Caco-2 (cell line): ENCODE data around the gene ZNF154. TPM values are rescaled to one million over a fixed set of nuclear protein-coding genes. Genes with fewer than 3 reads are reported as not detected.

Source experiments
- BruUV-seq: library from RNA; stranded (reverse); fragments of 400-500 nt; replicated peaks from 2 replicates; lab custom pipeline; 2021; lab: Mats Ljungman, UMichigan
- CTCF ChIA-PET: fragments of 300-600 bp; sonication (Branson Sonifier 250); formaldehyde crosslinking; loops from one replicate; lab custom pipeline; 2022; ENCODE audit warnings: antibody characterized with exemption; lab: Charles Lee
- POLR2A ChIA-PET: fragments of 300-600 bp; sonication (Branson Sonifier 250); formaldehyde crosslinking; loops from one replicate; lab custom pipeline; 2022; ENCODE audit warnings: antibody characterized with exemption; lab: Charles Lee
- DNase-seq, 2 experiments: peaks; one replicate each; pipeline versions ENCODE4 v3.0.0 to v3.0.0-alpha.2; 2020 to 2022
- H3K27me3 ChIP-seq: replicated peaks from 2 replicates; pipeline ENCODE4 v1.6.0; 2011; ENCODE audit warnings: low read length; ENCODE audit not compliant: control insufficient read depth, insufficient read depth
- H3K36me3 ChIP-seq: 2 replicates; pipeline ENCODE4 v1.5.1; 2011; ENCODE audit warnings: low read length; ENCODE audit not compliant: control insufficient read depth, insufficient read depth
- H3K4me1 ChIP-seq: fragments of 250-450 bp; sonication (Bioruptor Pico); 2 replicates; pipeline ENCODE4 v1.5.1; 2020; ENCODE audit warnings: mild to moderate bottlenecking
- H3K4me3 ChIP-seq: 2 replicates; pipeline ENCODE4 v1.5.1; 2011; ENCODE audit warnings: low read depth, mild to moderate bottlenecking, control low read depth, low read length
- H3K9me3 ChIP-seq: fragments of 250-450 bp; sonication (Bioruptor Pico); 2 replicates; pipeline ENCODE4 v1.5.1; 2020; ENCODE audit warnings: mild to moderate bottlenecking, moderate library complexity
- H3K27ac Mint-ChIP-seq: one replicate; pipeline ENCODE4 v1.8.0; 2022; ENCODE audit warnings: mixed read lengths; ENCODE audit not compliant: unreplicated experiment
- H3K27me3 Mint-ChIP-seq: one replicate; pipeline ENCODE4 v1.8.0; 2022; ENCODE audit warnings: mixed read lengths; ENCODE audit not compliant: insufficient read depth, unreplicated experiment
- H3K36me3 Mint-ChIP-seq: one replicate; pipeline ENCODE4 v1.8.0; 2022; ENCODE audit warnings: mild to moderate bottlenecking, mixed read lengths; ENCODE audit not compliant: insufficient read depth, unreplicated experiment
- H3K4me1 Mint-ChIP-seq: one replicate; pipeline ENCODE4 v1.8.0; 2022; ENCODE audit warnings: low read depth, mixed read lengths; ENCODE audit not compliant: unreplicated experiment
- H3K4me3 Mint-ChIP-seq: one replicate; pipeline ENCODE4 v1.8.0; 2022; ENCODE audit warnings: mild to moderate bottlenecking, moderate library complexity, mixed read lengths; ENCODE audit not compliant: unreplicated experiment
- H3K9me3 Mint-ChIP-seq: one replicate; pipeline ENCODE4 v1.8.0; 2022; ENCODE audit warnings: mixed read lengths; ENCODE audit not compliant: unreplicated experiment
- intact Hi-C: fragments of 100-400 bp; cut with micrococcal nuclease; formaldehyde crosslinking; loops from one replicate; pipeline ENCODE4 v1.10.0; 2022; ENCODE audit not compliant: unreplicated experiment
- total RNA-seq: library from RNA; stranded (reverse); gene quantifications from 2 replicates; pipeline ENCODE4 v1.2.3, GENCODE V29; 2022
- TF ChIP-seq, protein P1 (sequence below), 2 experiments: fragments of 200-600 bp in 1 of 2; IDR thresholded peaks; 1 replicate in 1 of 2; 2 replicates in 1 of 2; pipeline versions ENCODE4 v1.5.1 to v1.8.0; 2011 to 2022; ENCODE audit warnings: antibody characterized with exemption in 1 of 2, control low read depth in 1 of 2, inconsistent platforms in 1 of 2, low read depth in 1 of 2, low read length in 1 of 2, mild to moderate bottlenecking in 1 of 2, moderate library complexity in 1 of 2; ENCODE audit not compliant: insufficient read depth in 1 of 2, severe bottlenecking in 1 of 2, unreplicated experiment in 1 of 2

The ZNF154 gene
- total RNA-seq, 1 experiment from 2014 or later: not detected

DNA sequence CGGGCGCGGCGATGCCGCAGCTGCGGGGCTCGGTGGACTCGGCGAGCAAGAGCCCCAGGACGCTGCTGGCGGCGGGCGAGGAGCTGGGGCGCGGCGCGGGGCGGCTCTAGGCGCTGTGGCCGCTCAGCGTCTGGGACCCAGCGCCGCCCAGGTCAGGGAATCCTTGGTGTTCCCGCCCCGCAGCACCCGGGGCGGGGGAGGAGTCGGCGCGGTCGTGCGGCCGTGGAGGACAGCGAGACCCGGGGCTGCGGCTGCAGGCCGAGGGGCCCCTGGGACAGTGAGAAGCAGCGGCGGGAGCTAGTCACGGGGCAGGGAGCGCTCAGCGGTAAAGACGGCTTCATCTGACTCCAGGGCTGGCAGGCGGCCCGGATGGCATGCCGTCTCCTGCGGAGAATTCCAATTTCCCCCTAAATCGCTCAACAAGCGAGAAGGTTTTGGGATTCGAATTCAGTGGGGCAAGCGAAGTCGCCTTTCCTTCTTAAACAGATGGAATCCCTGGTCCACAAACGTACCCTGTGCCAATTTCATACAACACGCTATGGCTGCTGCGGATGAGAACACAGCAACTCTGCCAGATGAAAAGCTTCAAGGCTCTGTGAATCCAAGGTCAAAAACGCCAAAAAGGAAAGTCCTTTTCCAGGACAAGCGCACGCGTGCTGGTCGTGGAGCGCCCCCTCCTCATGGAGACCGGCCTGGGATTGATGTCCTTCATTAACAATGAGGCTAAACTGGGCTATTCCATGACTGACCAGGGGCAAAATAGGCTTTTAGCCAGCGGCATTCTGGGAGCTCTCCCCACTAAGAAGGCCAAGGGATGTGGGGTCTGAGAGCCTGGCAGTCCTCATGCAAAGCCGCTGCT is 44.5 kb downstream of the ZNF154 start:
- H3K36me3 Mint-ChIP-seq: no peaks in the 10 kb centered on the region
- BruUV-seq: no TSS peak
- CTCF ChIA-PET: interaction anchor here (1.4 kb wide), 1 partner anchor 17 kb away, joined by 6 read pairs; the partner anchor contains the start of gene ZNF551

DNA sequence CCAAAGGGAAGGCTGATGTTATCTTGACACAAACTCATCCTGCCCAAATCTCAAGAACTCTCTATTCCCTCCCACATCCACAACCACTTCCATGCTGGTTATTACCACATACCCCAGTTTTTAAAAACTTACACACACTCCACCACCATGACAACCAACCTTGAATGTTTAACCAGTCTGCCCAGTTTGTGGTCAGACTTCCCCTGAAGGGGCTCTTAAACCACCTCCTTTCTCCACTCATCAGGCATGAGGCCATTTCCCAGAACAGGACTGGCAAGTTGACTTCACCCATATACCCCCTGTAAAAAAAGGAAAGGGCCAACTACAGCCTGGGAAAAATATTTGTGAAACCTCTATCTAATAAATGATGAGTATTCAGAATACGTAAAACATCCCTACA is 52.7 kb downstream of the ZNF154 start:
- H3K4me1 ChIP-seq: peaks cover 12% of the 10 kb centered on the region; the same call in 1 of the 2 replicates
- no peaks in the 10 kb centered on the region; the same call in 1 of the 2 replicates for H3K27me3 ChIP-seq
- Mint-ChIP-seq H3K9me3 (peaks cover 56% of the 10 kb centered on the region), H3K27ac (no peak overlapping the region), H3K4me3 (no peak overlapping the region), H3K36me3 (peaks cover 9% of the 10 kb centered on the region), H3K27me3 (peaks cover 10% of the 10 kb centered on the region), H3K4me1 (peaks cover 27% of the 10 kb centered on the region)
- CTCF ChIA-PET: no interaction called here
- TF ChIP-seq, protein P1, sequence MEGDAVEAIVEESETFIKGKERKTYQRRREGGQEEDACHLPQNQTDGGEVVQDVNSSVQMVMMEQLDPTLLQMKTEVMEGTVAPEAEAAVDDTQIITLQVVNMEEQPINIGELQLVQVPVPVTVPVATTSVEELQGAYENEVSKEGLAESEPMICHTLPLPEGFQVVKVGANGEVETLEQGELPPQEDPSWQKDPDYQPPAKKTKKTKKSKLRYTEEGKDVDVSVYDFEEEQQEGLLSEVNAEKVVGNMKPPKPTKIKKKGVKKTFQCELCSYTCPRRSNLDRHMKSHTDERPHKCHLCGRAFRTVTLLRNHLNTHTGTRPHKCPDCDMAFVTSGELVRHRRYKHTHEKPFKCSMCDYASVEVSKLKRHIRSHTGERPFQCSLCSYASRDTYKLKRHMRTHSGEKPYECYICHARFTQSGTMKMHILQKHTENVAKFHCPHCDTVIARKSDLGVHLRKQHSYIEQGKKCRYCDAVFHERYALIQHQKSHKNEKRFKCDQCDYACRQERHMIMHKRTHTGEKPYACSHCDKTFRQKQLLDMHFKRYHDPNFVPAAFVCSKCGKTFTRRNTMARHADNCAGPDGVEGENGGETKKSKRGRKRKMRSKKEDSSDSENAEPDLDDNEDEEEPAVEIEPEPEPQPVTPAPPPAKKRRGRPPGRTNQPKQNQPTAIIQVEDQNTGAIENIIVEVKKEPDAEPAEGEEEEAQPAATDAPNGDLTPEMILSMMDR (IDR thresholded peaks at IDR 0.05; ENCODE audit: insufficient read depth in 1 of 2, low read depth in 1 of 2, low read length in 1 of 2, severe bottlenecking in 1 of 2, unreplicated experiment in 1 of 2): no peak
- POLR2A ChIA-PET: no interaction called here
- H3K36me3 ChIP-seq: no peaks in the 10 kb centered on the region
- no peak for DNase-seq
- BruUV-seq: no TSS peak
- H3K4me3 ChIP-seq: no peak overlapping the region
- intact Hi-C loops: no loop called here
- peaks cover 28% of the 10 kb centered on the region for H3K9me3 ChIP-seq

More for the DNA sequence above, 44.5 kb downstream of the ZNF154 start:
- Histone ChIP-seq H3K36me3 (no peaks in the 10 kb centered on the region), H3K4me1 (no peaks in the 10 kb centered on the region), H3K27me3 (no peaks in the 10 kb centered on the region), H3K9me3 (no peaks in the 10 kb centered on the region; the same call in 1 of the 2 replicates), H3K4me3 (peak overlapping the region; percentile 62)
- Mint-ChIP-seq H3K9me3 (no peaks in the 10 kb centered on the region), H3K27ac (no peak overlapping the region), H3K27me3 (peaks cover 9% of the 10 kb centered on the region), H3K4me1 (no peaks in the 10 kb centered on the region), H3K4me3 (peak overlapping the region; percentile 77)
- intact Hi-C loops: no loop called here
- DNase-seq: peak; percentile 60 to 65
- POLR2A ChIA-PET: interaction anchor here (0.7 kb wide), 1 partner anchor 17 kb away, joined by 4 read pairs; the partner anchor contains the start of gene ZNF551
- TF ChIP-seq, protein P1 (IDR thresholded peaks at IDR 0.05; ENCODE audit: insufficient read depth in 1 of 2, low read depth in 1 of 2, low read length in 1 of 2, severe bottlenecking in 1 of 2, unreplicated experiment in 1 of 2): no peak

DNA sequence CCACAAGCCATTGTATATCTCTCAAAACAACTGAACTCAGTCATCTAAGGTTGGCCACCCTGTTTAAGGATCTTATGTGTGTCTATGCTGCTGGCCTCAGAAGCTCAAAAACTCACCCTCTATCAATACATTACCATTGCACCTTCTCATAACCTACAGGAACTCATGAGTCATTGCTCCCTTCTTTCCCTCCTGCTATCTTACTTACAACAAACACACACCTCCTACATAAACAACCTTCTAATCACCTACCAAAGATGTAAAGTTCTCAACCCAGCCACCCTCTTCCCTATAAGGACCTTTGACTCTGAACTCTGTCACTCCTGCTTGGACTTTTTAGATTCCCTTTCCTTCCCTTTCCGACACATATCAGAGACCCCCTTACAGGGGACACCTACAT is 53.6 kb downstream of the ZNF154 start:
- DNase-seq: no peak
- BruUV-seq: no TSS peak
- peaks cover 16% of the 10 kb centered on the region; the same call in 1 of the 2 replicates for H3K4me1 ChIP-seq
- Mint-ChIP-seq H3K4me1 (peaks cover 28% of the 10 kb centered on the region), H3K9me3 (peaks cover 57% of the 10 kb centered on the region), H3K27me3 (peaks cover 7% of the 10 kb centered on the region), H3K27ac (no peak overlapping the region), H3K36me3 (peaks cover 10% of the 10 kb centered on the region), H3K4me3 (no peak overlapping the region)
- intact Hi-C loops: no loop called here
- no peaks in the 10 kb centered on the region for H3K36me3 ChIP-seq
- peaks cover 28% of the 10 kb centered on the region for H3K9me3 ChIP-seq
- H3K4me3 ChIP-seq: no peak overlapping the region
- POLR2A ChIA-PET: no interaction called here
- H3K27me3 ChIP-seq: no peaks in the 10 kb centered on the region; the same call in 1 of the 2 replicates
- CTCF ChIA-PET: no interaction called here
- TF ChIP-seq, protein P1 (IDR thresholded peaks at IDR 0.05; ENCODE audit: insufficient read depth in 1 of 2, low read depth in 1 of 2, low read length in 1 of 2, severe bottlenecking in 1 of 2, unreplicated experiment in 1 of 2): no peak
